CD4-positive, alpha-beta T cell treated with Interleukin-6 at 100 ng/mL for 8 hours (primary cell): Measurements from ENCODE around the gene CLDN15.
"Not testable (repeated sequence)": the region's sequence is repeated elsewhere in the genome, so short reads cannot be mapped to it uniquely, and the experiment has no call there.

Experiments used
- DNase-seq: peaks from one replicate; pipeline ENCODE4 v3.0.0-alpha.2; 2020; ENCODE audit warnings: mixed read lengths, low spot score

The CLDN15 gene

GRCh38 chr7:101200504-101200861, 37.1 kb downstream of the CLDN15 start:
- no peak for DNase-seq

GRCh38 chr7:101199522-101199921, 38.1 kb downstream of the CLDN15 start:
- not testable (repeated sequence) for DNase-seq

GRCh38 chr7:101198476-101198875, 39.1 kb downstream of the CLDN15 start:
- DNase-seq, result no peak

- no peak for DNase-seq
Observed at GRCh38 chr7:101197991-101198390, 39.6 kb downstream of the CLDN15 start.

GRCh38 chr7:101195884-101196283, 41.7 kb downstream of the CLDN15 start:
- DNase-seq, result no peak

GRCh38 chr7:101189109-101189508, 48.5 kb downstream of the CLDN15 start:
- DNase-seq, result no peak

- no peak for DNase-seq
Observed at GRCh38 chr7:101186844-101187428, 50.7 kb downstream of the CLDN15 start.

- no peak for DNase-seq
Observed at GRCh38 chr7:101186194-101186593, 51.4 kb downstream of the CLDN15 start.

GRCh38 chr7:101185258-101185839, 52.3 kb downstream of the CLDN15 start:
- no peak for DNase-seq
